ENCODE results near the gene PITRM1.

DNA sequence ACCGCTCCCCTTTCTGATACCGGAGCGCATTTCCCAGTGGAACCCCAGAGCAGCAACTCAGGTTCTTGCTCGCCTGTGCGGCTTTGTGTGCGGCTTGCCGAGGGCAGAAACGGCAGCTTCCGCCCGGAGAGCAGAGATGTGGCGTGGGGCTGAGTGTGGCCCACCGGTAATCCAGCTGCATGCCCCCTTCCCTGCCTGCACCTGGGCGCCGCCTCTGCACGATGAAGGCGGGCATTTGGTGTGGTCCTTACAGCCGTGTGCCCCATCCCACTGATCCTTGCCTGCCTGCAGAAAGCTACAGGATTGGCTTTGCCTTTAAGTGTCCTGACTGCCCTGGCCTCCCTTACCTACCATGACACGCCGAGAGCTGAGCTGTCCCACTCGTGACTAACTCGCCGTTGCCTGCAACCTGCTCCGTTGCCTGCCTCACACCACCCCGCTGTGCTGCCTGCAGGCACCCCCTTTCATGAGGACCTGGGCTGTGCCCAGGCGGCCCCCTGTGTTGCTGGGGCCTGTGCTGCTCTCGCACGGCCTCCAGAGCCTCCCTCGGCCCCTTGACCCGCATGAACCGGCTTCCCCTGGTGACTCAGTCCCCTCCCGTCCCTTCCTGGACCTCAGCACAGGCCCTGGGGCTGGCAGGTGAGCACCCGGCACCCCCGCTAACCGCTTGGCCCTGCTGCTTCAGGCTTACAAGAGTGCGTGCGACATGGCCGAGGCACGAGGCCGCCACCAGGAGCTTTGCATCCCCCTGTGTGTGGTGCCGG is 48.0 kb downstream of the PITRM1 start:
- TF ChIP-seq POLR2A (IDR thresholded peaks at IDR 0.05) = no peak
- TF ChIP-seq, protein P1, sequence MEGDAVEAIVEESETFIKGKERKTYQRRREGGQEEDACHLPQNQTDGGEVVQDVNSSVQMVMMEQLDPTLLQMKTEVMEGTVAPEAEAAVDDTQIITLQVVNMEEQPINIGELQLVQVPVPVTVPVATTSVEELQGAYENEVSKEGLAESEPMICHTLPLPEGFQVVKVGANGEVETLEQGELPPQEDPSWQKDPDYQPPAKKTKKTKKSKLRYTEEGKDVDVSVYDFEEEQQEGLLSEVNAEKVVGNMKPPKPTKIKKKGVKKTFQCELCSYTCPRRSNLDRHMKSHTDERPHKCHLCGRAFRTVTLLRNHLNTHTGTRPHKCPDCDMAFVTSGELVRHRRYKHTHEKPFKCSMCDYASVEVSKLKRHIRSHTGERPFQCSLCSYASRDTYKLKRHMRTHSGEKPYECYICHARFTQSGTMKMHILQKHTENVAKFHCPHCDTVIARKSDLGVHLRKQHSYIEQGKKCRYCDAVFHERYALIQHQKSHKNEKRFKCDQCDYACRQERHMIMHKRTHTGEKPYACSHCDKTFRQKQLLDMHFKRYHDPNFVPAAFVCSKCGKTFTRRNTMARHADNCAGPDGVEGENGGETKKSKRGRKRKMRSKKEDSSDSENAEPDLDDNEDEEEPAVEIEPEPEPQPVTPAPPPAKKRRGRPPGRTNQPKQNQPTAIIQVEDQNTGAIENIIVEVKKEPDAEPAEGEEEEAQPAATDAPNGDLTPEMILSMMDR (IDR thresholded peaks at IDR 0.05) = no peak

Measured in heart left ventricle (tissue), 13 donors.